HG03469 (cell line): ENCODE measurements around the gene ATG9B.

Experiments
- ATAC-seq: cut with Tn5 transposase; IDR thresholded peaks from one replicate; pipeline ENCODE4 v1.9.1; 2021; ENCODE audit warnings: mild to moderate bottlenecking, moderate library complexity, moderate number of reproducible peaks; ENCODE audit not compliant: unreplicated experiment

ATG9B gene

GRCh38 chr7:150971242-150972022, 52.9 kb downstream of the ATG9B start:
- no peak for ATAC-seq

DNA sequence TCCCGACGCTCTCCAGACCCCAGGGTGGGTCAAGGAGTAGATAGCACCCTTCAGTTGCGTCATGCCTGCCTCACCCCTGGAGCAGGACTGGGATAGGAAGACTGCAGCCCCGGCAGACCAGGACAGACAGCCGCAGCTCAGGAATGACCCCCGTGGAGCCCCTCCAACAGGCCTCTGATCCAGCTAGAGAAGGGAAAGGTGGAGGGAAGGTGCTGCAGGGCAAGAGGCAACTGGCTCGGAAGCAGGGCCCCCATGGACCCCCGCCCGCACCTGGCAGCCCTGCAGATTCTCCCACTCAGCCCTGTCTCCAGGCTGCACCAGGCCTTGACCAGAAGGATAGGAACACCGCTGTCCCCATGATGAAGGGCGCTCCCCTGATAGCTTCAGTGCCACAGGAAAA, 53.9 kb downstream of the ATG9B start:
- no peak for ATAC-seq

GRCh38 chr7:150969475-150969874, 54.8 kb downstream of the ATG9B start:
- ATAC-seq: no peak

DNA sequence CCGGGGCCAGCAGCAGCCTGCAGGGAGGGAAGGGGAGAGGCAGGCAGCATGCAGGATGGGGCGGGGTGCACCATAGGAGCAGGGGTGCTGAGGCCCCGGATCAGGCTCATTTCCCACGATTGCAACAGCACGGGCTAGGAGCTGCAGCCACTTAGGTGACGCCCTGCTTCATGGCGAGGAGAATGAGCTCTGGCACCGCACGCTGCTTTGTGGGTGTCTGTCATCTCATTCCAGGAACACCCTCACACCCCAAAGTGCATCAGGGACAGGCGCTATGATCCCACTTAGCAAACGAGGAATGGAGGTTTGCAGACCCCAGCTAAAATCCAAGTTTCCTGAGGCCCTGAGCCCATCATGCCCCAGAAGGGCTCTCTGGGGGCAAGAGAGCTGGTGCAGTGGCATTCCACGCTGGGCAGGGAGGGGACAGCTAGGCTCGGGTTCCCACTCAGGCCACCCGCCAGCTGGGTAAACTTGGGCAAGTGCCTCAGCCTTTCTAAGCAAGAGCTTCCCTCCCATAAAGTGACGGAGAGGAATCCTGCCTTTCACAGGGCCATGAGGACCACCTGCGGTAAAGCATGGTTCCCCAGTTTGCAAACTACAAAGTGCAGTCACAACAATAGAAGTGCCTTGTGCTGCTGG, 55.4 kb downstream of the ATG9B start:
- no peak for ATAC-seq

- ATAC-seq: no peak
These were observed 56.1 kb downstream of the ATG9B start for GRCh38 chr7:150968056-150968733.

DNA sequence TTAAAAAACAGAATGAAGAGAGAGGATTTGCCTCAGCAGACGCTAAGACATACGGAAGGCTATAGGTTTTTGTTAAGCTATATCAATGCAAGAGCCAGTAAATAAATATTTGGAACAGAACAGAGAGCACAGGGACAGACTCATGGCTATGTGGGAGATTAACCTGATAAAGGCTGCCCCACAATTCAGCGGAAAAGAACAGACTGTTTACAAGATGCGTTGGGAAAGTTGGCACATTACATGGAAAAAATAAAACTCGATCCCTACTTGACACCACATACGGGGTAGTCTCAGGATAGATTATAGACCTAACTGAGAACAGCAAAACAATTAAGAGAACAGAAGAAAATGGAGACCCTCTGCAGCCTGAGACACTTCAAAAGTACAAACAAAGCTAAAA, 56.9 kb downstream of the ATG9B start:
- no peak for ATAC-seq

GRCh38 chr7:150966002-150966401, 58.3 kb downstream of the ATG9B start:
- ATAC-seq: no peak

GRCh38 chr7:150965273-150965830, 58.9 kb downstream of the ATG9B start:
- ATAC-seq: no peak
